Epithelial cell of proximal tubule (primary cell): Measurements from ENCODE around the gene SLC41A3. TPM values are rescaled to one million over a fixed set of nuclear protein-coding genes. Genes with fewer than 3 reads are reported as not detected.

Experiments
- DNase-seq: peaks from one replicate; pipeline ENCODE4 v3.0.0-alpha.2; 2011; ENCODE audit warnings: low read depth
- H3K4me3 ChIP-seq: 2 replicates; pipeline ENCODE4 v1.5.1; 2011; ENCODE audit warnings: low read depth, mild to moderate bottlenecking, low read length
- total RNA-seq: library from RNA; depleted of rRNA; stranded (reverse); fragments of >200 nt; gene quantifications from 2 replicates; pipeline ENCODE4 v1.2.3, GENCODE V29; 2015
- TF ChIP-seq, protein P1 (sequence below): conservative IDR thresholded peaks from 2 replicates; pipeline ENCODE4 v1.5.1; 2012; ENCODE audit warnings: low read depth, mild to moderate bottlenecking, low read length

Gene SLC41A3
- total RNA-seq, 1 donor from 2014 or later = 41.6 TPM

DNA sequence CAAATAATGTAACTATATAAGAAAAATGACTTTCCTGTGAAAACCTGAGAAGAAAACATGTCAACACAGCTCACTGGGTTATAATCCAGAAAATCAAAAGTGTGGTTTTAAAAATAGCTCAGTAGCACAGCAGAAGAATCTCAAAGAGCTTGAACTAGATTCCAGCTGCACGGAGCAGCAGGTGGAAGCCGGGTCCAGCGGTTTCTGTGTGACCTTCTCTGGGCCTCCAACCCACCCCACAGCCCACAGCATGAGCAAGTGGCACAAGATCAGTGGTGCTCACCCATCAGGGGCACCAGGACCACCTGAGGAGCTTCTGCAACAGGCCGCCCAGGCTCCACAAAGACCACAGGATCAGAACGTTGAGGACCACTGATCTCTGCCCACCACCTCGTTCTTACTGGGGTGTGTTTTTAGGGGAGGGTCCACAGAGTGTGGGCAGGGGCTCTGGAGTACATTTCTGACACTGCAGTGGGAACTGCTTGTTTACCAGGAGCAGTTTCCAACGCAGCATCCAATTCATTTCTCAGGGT lies 23.2 kb downstream of the SLC41A3 start:
- TF ChIP-seq, protein P1, sequence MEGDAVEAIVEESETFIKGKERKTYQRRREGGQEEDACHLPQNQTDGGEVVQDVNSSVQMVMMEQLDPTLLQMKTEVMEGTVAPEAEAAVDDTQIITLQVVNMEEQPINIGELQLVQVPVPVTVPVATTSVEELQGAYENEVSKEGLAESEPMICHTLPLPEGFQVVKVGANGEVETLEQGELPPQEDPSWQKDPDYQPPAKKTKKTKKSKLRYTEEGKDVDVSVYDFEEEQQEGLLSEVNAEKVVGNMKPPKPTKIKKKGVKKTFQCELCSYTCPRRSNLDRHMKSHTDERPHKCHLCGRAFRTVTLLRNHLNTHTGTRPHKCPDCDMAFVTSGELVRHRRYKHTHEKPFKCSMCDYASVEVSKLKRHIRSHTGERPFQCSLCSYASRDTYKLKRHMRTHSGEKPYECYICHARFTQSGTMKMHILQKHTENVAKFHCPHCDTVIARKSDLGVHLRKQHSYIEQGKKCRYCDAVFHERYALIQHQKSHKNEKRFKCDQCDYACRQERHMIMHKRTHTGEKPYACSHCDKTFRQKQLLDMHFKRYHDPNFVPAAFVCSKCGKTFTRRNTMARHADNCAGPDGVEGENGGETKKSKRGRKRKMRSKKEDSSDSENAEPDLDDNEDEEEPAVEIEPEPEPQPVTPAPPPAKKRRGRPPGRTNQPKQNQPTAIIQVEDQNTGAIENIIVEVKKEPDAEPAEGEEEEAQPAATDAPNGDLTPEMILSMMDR = no peak
- DNase-seq = no peak
- no peak overlapping the region for H3K4me3 ChIP-seq

DNA sequence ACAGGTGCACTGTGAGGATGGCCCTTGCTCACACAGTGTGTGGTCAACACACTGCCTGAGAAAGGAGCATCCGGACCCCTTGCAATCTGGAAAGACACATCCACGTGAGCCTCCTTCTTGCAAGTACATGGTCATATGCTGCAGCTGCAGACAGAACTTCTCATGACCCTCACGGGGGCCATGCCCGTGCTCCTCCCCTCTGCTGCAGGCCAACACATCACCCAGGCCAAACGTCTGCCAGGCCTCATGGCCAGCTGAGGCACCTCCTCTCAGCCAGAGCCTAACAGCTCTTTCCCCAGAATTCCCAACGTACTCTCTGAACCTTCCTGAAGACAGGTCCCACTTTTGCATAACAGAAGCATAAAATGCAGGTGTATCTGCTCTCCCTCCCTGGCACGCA lies 25.3 kb downstream of the SLC41A3 start:
- no peak overlapping the region for H3K4me3 ChIP-seq
- TF ChIP-seq, protein P1 = no peak
- no peak for DNase-seq

DNA sequence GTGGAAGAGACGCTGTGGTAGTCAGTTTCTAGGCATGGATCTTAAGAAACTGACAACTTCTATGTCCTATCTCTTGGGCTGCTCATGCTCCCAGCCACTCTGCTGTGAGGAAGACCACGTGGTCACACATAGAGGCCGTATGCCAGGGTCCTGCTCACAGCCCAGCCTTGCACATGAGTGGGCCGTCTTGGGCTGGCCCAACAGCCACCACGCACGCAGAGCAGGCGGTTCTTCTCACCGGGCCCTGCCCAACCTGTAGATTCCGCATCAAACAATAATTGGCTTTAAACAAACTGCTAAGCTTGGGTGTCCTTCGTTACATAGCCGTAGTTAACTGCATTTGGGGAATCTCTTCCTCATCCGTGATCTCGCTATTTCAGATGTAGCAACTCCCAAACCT lies 26.0 kb downstream of the SLC41A3 start:
- H3K4me3 ChIP-seq = no peak overlapping the region
- TF ChIP-seq, protein P1 = no peak
- no peak for DNase-seq

DNA sequence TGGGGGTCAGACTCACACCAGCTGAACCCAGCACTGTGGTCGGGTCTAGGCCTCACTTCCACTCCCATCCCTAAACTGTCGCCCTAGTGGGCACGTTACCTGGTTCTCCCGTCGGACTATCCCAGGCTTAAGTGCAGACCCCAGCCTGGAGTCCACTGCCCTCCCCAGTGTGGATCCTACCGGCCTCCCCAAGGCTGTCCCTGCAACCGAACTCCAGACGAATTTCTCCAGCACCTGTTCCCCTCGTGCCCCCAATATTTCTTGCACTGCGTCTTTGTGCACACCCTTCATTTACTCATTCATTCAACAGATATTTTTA lies 26.5 kb downstream of the SLC41A3 start:
- H3K4me3 ChIP-seq = no peak overlapping the region
- no peak for DNase-seq

DNA sequence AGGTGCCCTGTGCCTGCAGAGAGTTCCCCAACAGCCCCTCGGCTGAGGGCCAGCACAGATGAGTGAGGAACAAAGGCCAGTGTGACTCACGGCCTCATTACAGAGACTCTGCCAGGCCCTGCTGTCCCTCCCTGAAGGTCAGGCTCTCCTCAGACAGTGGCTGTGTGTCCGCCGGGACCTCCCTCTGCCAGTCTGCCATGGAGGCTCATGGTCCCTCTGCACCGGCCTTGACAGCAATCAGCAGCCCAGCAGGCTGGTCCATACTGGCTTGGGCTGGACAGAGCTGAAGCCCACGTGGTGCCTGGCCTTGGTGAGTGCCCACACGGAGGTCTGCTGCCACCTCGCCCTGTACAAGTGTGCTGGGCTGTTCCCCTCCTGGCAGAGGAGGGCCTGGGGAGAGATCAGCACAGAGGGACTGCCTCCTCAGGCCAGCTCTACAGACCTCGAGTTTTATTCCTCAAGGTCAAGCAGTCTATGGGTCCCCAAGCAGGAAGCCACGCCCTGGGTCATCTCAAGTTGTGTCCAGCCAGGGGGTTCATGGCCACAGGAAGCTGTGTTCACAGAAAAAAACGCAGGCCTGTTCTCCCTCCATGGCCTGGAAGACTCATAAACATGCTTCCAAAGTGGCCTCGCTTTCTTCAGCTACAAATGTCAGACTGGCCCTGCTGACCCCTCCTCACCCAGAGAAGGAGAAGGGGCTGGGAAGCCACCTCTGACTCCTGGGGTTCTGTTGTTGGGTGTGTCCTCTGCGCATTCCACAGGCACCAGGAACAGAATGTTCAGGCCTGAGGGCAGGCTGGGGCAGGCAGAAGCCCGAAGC lies 27.0 kb downstream of the SLC41A3 start:
- no peak for DNase-seq
- no peak overlapping the region for H3K4me3 ChIP-seq
- TF ChIP-seq, protein P1 = no peak

More for the DNA sequence above, 26.5 kb downstream of the SLC41A3 start:
- TF ChIP-seq, protein P1 = no peak

DNA sequence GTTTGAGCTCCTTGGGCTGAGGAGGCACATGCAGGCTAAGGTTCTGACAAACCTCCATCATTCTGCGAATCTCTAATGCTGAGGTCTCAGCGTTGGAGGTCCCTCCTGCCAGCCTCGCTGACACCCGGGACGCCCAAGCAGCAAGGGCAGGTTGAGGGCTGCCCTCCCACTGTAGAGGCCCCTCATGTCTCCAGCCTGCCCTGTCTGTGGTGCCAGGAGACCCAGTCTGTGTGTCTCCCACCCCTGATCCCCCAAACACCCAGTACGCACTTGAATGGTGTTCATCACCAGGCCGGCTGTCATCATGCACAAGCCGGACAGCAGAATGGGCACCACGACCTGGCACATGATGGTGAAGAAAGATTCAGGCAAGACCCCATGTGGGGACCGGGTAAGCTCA lies 27.8 kb downstream of the SLC41A3 start:
- H3K4me3 ChIP-seq = no peak overlapping the region
- TF ChIP-seq, protein P1 = no peak
- DNase-seq = no peak

DNA sequence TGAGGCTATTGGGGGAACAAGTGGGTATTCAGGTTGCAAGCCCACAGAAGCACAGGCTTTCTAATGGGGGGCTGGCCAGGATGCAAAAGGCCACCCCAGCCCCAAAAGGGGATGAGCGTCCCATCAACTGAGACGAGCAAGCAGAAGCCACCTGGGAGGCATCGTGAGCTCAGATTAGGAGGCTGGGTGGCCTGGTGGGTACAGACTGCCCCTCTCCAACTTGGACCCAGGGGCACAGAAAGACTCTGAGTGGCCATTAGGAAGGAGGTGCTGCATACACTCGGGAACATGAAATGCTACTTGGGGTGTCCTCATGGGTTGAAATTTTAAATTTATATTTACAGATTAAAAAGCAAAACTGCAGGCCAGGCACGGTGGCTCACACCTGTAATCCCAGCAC lies 29.1 kb downstream of the SLC41A3 start:
- DNase-seq = no peak
- no peak overlapping the region for H3K4me3 ChIP-seq
- TF ChIP-seq, protein P1 = no peak
